Measurements from ENCODE around the gene UGT2B17.
"Not testable (repeated sequence)": the region's sequence is repeated elsewhere in the genome, so short reads cannot be mapped to it uniquely, and the experiment has no call there.

Gene UGT2B17

GRCh38 chr4:68536375-68536774 lies 39.7 kb downstream of the UGT2B17 start:
- H3K4me3 ChIP-seq (ENCODE audit: low read length), result no peak overlapping the region
- no peak for TF ChIP-seq ZNF274 (IDR thresholded peaks at IDR 0.05; ENCODE audit: low read depth, low read length)

DNA sequence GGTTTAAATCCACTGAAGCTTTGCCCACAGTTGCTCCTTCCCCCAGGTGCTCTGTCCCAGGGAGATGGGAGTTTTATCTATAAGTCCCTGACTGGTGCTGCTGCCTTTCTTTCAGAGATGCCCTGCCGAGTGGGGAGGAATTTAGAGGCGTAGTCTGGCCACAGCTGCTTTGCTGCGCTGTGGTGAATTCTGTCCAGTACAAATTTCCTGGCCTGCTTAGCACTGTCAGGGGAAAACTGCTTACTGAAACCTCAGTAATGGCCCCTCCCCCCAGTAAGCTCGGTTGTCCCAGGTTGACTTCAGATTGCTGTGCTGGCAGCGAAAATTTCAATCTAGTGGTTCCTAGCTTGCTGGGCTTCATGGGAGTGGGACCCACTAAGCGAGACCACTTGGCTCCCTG lies 40.1 kb downstream of the UGT2B17 start:
- no peak overlapping the region for H3K4me3 ChIP-seq (ENCODE audit: low read length)
- no peak for TF ChIP-seq ZNF274 (IDR thresholded peaks at IDR 0.05; ENCODE audit: low read depth, low read length)

DNA sequence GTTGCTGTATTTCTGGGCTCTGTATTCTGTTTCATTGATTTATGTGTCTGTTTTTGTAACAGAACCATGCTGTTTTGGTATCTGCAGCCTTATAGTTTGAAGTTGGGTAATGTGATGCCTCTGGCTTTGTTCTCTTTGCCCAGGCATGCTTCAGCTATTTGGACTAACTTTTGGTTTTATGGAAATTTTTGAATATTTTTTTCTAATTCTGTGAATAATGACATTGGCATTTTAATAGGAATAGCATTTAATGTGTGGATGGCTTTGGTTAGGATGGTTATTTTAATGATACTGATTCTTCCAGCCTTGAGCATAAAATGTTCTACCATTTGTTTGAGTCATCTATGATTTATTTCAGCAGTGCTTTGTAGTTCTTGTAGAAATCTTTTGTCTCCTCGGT lies 53.9 kb downstream of the UGT2B17 start:
- H3K4me3 ChIP-seq (ENCODE audit: low read length), result not testable (repeated sequence)

GRCh38 chr4:68520985-68521384 lies 55.1 kb downstream of the UGT2B17 start:
- no peak for TF ChIP-seq ZNF274 (IDR thresholded peaks at IDR 0.05; ENCODE audit: low read depth, low read length)
- no peak overlapping the region for H3K4me3 ChIP-seq (ENCODE audit: low read length)

DNA sequence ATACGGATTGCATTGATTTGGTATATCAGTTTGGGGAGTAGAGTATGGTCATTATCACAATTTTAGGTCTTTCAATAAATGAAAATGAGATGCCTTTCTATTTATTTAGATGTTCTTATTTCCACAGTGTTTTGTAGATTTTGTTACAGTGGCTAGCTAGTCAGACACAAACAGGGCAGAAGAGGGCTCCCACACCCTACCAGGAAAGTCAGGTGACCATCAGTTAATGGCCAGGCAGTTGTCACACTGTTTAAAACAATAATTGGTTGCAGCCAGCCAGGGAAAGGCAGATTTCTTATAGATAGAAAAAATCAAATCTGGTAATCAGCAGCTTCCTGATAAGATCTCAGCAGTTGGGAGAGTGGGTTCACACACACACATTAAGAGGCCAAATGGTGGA lies 57.2 kb downstream of the UGT2B17 start:
- H3K4me3 ChIP-seq (ENCODE audit: low read length), result no peak overlapping the region
- TF ChIP-seq ZNF274 (IDR thresholded peaks at IDR 0.05; ENCODE audit: low read depth, low read length), result no peak

GRCh38 chr4:68505452-68505851 lies 70.7 kb downstream of the UGT2B17 start:
- not testable (repeated sequence) for H3K4me3 ChIP-seq (ENCODE audit: low read length)

GRCh38 chr4:68504836-68505235 lies 71.3 kb downstream of the UGT2B17 start:
- H3K4me3 ChIP-seq (ENCODE audit: low read length), result not testable (repeated sequence)

- H3K4me3 ChIP-seq (ENCODE audit: low read length), result not testable (repeated sequence)
Observed at GRCh38 chr4:68503462-68503861, 72.7 kb downstream of the UGT2B17 start.

DNA sequence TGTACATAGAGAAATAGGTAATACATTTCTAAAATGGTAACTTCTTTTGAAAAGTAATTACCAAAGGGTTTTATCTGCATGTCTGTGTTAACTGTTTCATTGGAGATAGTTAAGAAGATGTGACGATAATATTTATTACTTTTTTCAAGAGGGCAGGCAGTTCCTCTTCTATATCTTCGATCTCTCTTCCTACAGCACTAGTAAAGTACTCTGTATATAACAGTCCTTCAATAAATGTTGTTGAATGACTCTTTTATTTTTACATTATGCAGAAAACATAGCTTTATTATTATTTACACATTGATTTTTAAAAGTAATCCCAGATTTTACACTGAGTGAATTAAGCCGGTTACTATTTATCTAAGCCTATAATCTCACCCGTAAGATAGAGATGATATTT lies 77.1 kb downstream of the UGT2B17 start:
- TF ChIP-seq ZNF274 (IDR thresholded peaks at IDR 0.05; ENCODE audit: low read depth, low read length), result no peak
- no peak overlapping the region for H3K4me3 ChIP-seq (ENCODE audit: low read length)

DNA sequence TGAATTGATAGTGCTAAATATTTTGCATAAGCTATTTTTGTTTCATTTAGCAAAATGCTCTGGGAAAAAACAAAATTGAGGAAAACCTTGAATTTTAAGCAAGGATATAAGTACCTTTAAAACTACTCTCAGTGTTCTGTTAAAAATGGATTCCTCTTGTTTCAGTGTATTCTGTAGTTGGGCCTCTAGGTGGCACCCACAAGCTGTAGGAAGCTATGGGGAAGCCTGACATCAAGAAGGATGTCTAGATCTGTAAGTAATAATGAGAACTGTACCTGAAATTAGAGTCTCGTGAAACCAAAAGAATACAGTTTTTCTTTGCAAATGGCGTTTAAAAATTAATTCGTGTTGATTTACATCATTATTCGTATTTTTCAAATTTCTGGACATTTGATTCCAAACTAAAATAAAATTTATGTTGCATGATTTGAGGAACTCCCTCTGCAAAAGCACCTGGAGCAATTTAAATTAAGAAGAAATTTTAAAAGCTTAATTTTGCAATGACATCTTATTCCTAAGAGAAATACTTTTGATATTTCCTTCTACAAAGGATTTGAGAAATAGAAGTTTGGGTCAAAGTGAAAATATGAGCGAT lies 77.6 kb downstream of the UGT2B17 start:
- no peak overlapping the region for H3K4me3 ChIP-seq (ENCODE audit: low read length)
- no peak for TF ChIP-seq ZNF274 (IDR thresholded peaks at IDR 0.05; ENCODE audit: low read depth, low read length)

DNA sequence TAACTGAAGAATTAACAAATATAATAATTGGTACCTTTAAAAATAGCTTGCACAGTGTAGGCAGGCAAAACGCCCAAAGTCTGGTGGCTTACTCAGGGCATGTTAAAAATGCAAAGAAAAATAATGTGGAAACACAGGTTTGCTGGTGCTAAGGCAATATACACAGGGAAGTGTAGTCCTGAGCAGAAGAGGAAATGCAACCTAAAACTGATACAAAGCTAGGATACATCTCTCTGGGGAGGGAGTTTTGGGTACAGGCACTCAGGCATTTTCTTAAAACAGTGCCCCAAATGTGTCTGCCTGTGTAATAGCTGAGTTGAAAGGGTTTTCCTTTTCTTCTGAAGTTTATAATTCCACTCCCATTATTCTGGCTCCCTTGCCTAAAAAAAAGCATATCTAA lies 81.4 kb downstream of the UGT2B17 start:
- no peak overlapping the region for H3K4me3 ChIP-seq (ENCODE audit: low read length)
- no peak for TF ChIP-seq ZNF274 (IDR thresholded peaks at IDR 0.05; ENCODE audit: low read depth, low read length)

DNA sequence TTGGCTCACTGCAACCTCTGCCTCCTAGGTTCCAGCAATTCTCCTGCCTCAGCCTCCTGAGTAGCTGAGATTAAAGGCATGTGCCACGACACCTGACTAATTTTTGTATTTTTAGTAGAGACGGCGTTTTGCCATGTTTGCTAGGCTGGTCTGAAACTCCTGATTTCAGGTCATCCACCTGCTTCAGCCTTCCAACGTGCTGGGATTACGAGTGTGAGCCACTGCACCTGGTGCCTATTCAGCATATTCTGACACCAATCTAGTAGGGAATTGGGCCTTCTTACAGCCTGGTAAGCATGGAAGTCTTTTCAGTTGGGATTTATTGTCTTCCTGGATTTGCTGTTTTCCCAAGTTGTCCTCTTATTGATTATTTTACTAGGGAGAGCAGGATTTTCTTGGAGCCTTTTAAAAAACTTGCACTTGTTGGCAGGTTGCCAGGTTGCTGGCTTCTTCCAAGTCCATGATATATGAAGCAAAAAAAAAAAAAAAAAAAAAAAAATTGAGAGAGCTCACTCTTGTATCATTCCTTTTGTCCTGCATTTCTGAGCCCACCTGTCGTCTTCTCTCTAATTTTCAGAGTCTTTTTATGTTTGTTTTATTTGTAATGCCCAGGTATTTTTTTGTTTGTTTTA lies 85.2 kb downstream of the UGT2B17 start:
- TF ChIP-seq ZNF274 (IDR thresholded peaks at IDR 0.05; ENCODE audit: low read depth, low read length), result no peak
- no peak overlapping the region for H3K4me3 ChIP-seq (ENCODE audit: low read length)

- H3K4me3 ChIP-seq (ENCODE audit: low read length), result no peak overlapping the region
- TF ChIP-seq ZNF274 (IDR thresholded peaks at IDR 0.05; ENCODE audit: low read depth, low read length), result no peak
Observed at GRCh38 chr4:68489338-68489737, 86.8 kb downstream of the UGT2B17 start.

Data from GM08714 (cell line).